Left renal pelvis (tissue), 4 donors: Measurements from ENCODE around the gene RALGPS1. TPM values are rescaled to one million over a fixed set of nuclear protein-coding genes. Genes with fewer than 3 reads are reported as not detected.
"Not testable (repeated sequence)": the region's sequence is repeated elsewhere in the genome, so short reads cannot be mapped to it uniquely, and the experiment has no call there.

Experiments used
- DNase-seq, 4 donors: peaks; one replicate each; pipeline ENCODE4 v3.0.0-alpha.2; 2013; ENCODE audit warnings: low read depth in 4 of 4, low spot score in 3 of 4
- polyA plus RNA-seq, 4 donors: library from polyadenylated mRNA; unstranded; fragments of 120-200 nt; gene quantifications; one replicate each; pipeline ENCODE4 v1.2.1, GENCODE V29; 2013; ENCODE audit not compliant: insufficient read length in 4 of 4

RALGPS1 gene
- polyA plus RNA-seq, 4 donors: 9.2 to 27.6 (median 24.5) TPM

DNA sequence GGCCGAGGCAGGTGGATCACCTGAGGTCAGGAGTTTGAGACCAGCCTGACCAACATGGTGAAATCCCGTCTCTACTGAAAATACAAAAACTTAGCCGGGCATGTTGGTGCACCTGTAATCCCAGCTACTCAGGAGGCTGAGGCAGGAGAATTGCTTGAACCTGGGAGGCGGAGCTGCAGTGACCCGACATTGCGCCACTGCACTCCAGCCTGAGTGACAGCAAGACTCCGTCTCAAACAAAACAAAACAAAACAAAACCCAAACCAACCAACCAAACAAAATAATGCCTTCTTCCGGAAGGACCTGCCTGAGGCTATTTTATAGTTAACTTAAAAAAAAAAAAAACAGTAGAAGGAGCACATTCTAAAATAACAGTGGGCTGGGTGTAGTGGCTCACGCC is 103.4 kb downstream of the RALGPS1 start:
- DNase-seq: not testable (repeated sequence)

DNA sequence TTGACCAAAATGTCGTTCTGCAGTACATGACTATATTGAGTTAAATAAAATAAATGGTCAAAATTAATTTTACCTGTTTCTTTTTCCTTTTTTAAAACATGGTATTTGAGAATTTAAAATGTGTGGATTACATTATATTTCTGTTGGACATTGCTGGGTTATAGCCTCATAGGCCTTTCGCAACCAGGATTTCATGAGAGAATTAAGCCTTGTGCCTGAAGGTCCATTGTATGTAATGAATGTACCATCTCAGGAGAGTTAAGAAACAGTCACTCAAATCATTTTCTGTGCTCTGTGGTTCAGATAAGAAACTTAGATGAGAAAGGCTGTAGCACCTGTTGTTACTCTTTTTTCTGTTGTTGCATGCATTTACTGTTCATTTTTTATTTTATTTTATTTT is 104.4 kb downstream of the RALGPS1 start:
- DNase-seq: no peak

DNA sequence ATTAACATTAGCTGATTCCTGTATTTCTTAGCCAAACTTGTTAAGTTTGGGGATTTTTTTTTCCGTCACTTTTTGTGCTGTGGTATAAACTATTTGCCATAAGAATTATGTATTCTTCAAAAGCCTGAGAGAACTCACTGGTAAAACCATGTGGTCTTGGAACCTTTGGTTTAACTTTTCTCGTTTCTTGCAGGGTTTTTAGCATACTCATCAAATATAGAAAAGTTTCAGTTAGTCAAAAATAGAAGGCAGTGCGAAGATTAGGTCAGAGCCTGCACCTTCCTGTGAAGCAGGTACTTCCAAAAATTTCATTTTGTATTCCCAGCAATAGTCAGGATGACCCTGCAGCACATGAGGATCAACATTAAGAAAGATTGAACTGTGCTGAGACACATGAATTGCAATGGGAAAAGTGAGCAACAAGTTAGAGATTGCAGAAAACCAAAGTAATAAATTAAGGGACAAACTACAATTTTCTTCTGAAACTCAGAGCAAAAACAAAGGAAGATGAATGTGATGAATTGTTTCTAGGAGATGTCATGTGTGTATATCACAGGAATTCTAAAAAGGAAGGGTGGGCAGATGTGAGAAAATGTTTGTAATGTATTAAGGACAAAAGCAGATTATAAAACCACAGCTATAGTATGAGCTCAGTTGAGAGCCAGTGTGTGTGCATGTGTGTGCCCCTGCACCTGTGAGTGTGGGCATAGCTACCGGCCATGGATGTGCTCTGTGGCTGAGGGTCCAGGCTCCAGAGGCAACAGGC is 105.6 kb downstream of the RALGPS1 start:
- no peak for DNase-seq

DNA sequence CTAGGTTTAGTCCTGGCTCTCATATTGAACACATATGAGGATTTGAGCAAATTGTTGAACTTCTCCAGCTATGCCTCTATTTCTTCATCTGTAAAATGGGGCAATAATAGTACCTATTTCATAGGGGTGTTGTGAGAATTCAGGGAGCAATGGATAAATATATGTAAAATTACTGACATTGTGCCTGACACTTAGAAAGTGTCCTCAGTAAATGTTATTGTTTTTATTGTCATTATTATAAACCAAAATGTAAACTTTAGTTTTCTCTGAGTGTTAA is 106.2 kb downstream of the RALGPS1 start:
- no peak for DNase-seq

DNA sequence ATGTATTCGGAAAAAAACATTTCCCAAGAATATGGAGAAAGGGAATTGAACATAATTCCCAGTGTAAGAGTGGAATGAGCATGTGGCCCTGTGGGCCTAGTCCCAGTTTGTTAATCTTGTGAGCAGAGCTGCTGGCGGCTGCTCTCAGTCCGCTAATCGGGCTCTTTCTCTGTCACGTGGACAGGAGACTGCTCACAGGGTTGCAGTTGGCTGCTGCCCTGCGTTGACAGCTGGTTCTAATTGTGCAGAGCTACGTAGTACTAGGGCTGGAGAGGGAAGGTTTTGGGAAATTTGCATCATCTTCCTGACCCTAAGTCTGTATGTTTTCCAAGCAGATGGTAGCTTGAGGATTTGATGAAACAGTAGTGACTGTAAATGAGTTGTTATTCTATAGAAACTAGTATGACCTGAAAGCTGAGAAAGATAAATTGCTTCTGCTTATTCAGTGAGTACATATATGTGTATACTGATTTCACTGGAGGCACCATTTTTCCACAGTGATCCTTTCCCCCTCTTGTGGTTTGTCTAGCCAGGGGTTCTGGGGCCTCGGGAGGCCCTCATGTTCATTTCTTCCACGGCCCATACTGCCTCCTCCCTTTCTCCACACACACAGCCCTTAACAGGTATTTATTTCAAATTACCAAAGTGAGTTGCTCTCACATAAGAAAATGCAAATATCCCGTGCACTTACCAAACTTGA is 107.2 kb downstream of the RALGPS1 start:
- peak in 3 of 4 donors; percentile 60 to 64 (median 64) for DNase-seq

- DNase-seq: no peak
Observed at GRCh38 chr9:127022913-127023660, 108.5 kb downstream of the RALGPS1 start.

DNA sequence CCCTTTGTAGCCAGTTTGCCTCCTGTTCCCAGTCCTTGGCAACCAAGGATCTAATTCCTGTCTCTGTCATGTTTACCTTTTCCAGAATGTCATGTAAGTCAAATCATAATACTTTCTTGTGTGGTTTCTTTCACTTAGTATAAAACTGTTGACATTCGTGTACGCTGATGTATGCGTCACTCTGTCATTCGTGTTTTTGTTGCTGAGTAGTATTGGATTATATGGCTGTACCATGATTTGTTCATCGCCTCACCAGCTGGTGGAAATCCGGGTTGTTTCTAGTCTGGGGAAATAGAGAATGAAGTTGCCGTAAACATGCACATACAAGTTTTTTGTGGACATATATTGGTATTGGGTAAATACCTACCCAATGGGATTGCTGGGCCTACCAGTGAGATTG is 110.5 kb downstream of the RALGPS1 start:
- DNase-seq: no peak

- peak in 1 of 4 donors; percentile 29 for DNase-seq
Observed at GRCh38 chr9:127027694-127028093, 113.1 kb downstream of the RALGPS1 start.

GRCh38 chr9:127029548-127029947 is 115.0 kb downstream of the RALGPS1 start:
- DNase-seq: no peak

GRCh38 chr9:127030814-127031740 is 116.5 kb downstream of the RALGPS1 start:
- DNase-seq: no peak

GRCh38 chr9:127032256-127032655 is 117.7 kb downstream of the RALGPS1 start:
- DNase-seq: no peak

GRCh38 chr9:127033061-127033460 is 118.5 kb downstream of the RALGPS1 start:
- DNase-seq: no peak

DNA sequence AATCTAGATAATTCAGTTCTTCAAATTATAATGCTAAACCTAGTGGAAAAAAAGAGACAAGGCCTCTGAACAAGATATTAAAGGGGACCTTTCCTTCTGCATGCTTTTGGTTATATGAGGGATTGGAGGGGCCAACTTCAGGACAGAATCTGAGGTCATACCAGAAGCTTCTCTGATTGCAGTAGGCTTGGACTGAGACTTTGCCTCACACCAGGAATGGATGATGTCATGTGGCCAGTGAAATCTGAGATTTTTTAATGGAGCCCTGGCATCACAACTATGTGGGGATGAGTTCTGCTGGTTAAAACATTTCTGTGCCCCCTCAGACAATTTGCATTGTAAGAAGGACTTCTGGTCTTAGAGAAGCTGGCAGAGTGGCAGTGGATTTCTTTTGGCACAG is 119.2 kb downstream of the RALGPS1 start:
- no peak for DNase-seq

- no peak for DNase-seq
Observed at GRCh38 chr9:127034691-127035090, 120.1 kb downstream of the RALGPS1 start.

- DNase-seq: no peak
Observed at GRCh38 chr9:127035423-127035822, 120.8 kb downstream of the RALGPS1 start.

DNA sequence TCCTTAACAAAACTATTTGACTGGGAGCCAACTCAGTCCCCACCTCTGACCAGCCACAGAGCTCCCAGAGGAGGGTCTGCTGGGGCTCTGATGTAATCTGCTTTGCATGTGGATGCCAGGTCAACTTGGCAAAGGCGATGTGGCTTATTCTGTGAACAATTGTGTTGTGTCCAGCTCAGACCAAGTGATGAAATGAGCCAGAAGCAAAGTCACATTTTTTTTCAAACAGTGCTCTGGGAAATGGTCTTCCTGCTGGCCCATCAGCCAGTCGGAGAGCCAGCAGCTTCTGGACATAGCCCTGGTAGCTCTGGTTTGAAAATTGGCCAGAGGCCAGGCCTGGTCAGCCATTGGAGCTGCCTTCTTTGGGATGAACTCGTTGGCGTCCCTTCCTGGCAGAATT is 121.4 kb downstream of the RALGPS1 start:
- DNase-seq: no peak

- DNase-seq: no peak
Observed at GRCh38 chr9:127036437-127036836, 121.9 kb downstream of the RALGPS1 start.

- DNase-seq: no peak
Observed at GRCh38 chr9:127038531-127038930, 123.9 kb downstream of the RALGPS1 start.

DNA sequence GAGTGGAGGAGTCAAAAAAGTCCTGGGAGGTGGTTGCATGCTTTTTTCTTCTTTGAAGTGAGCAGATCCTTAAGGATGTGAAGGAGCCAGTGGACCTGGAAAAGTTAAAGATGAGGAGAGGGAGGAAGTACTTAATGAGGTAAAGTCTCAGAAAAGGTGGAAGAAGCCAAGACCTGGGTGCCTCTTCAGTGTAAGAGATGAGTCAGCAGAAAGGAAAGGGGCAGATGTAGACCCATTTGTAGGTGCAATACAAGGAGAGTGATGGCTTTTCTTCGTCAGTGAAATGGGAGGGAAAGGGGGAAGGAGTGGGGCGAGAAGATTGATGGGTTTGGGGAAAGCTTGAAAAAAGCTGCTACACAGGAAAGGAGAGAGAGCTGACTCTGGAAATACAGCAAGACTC is 124.9 kb downstream of the RALGPS1 start:
- DNase-seq: no peak

DNA sequence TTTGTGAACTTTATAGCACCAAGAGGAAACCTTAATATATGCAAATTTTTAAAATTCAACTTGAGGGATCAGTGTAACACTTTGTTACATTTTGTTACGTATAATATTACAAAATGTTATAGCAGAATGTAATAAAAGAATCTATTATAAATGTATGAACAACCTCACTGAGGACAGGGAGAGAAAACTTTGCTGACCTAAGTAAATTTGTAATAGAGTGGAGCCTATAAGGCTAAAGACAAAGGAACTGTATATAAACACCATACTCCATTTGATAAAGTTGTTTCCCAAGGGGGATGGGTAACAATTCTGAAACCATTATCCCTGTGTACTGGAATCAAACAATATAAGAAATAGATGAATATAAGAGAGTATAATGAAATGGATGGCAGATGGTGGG is 130.6 kb downstream of the RALGPS1 start:
- DNase-seq: no peak

DNA sequence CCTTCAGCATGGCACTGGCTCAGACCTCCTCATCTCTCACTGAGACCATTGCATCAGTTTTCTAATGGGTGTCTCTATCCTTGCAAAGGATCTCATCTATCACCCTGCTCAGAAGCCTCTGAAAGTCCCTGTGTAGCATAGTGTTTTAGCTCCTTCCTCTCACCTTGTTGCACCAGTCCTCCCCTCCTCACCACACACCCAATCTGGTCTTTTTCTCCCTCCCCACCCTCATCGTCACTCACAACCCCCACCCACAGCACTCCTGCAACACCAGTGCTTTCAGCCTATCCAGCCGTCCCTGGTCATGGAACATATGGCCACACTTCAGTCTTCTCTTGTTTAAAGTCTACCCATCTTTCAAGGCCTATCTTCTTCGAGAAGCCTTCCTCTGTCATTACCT is 133.4 kb downstream of the RALGPS1 start:
- DNase-seq: no peak
